GM23338 (cell line): Measurements from ENCODE around the gene LILRA5. TPM values are rescaled to one million over a fixed set of nuclear protein-coding genes. Genes with fewer than 3 reads are reported as not detected.

ENCODE experiments used
- ATAC-seq: fragments of 200-7000 bp; cut with Tn5 transposase; 3 replicates; pipeline ENCODE4 v1.9.1; 2020
- DNase-seq: peaks from one replicate; pipeline ENCODE4 v3.0.0-alpha.2; 2015; ENCODE audit warnings: low spot score
- H2AFZ ChIP-seq: fragments of 200-600 bp; sonication (generic); 2 replicates; pipeline ENCODE4 v1.8.0; 2016; ENCODE audit warnings: antibody characterized with exemption, mild to moderate bottlenecking, moderate library complexity
- H3F3A ChIP-seq: fragments of 200-600 bp; sonication (generic); replicated peaks from 2 replicates; pipeline ENCODE4 v1.8.0; 2017; ENCODE audit warnings: antibody characterized with exemption, mixed run types, low read depth
- H3K27ac ChIP-seq: fragments of 200-600 bp; sonication (generic); 2 replicates; pipeline ENCODE4 v1.6.1; 2016; ENCODE audit warnings: low read depth
- H3K27me3 ChIP-seq: fragments of 200-600 bp; sonication (generic); 2 replicates; pipeline ENCODE4 v1.8.0; 2016; ENCODE audit warnings: mild to moderate bottlenecking, mixed run types, moderate library complexity; ENCODE audit not compliant: insufficient read depth
- H3K36me3 ChIP-seq: fragments of 200-600 bp; sonication (generic); 2 replicates; pipeline ENCODE4 v1.8.0; 2016; ENCODE audit warnings: mild to moderate bottlenecking; ENCODE audit not compliant: insufficient read depth
- H3K4me1 ChIP-seq: fragments of 200-600 bp; sonication (generic); 2 replicates; pipeline ENCODE4 v1.8.0; 2016; ENCODE audit warnings: mild to moderate bottlenecking, moderate library complexity; ENCODE audit not compliant: insufficient read depth
- H3K4me2 ChIP-seq: fragments of 200-600 bp; sonication (generic); 2 replicates; pipeline ENCODE4 v1.7.1; 2017; ENCODE audit warnings: mixed run types
- H3K4me3 ChIP-seq: fragments of 200-600 bp; sonication (generic); 2 replicates; pipeline ENCODE4 v1.6.1; 2016; ENCODE audit warnings: mixed run types
- H3K79me2 ChIP-seq: fragments of 200-600 bp; sonication (generic); replicated peaks from 2 replicates; pipeline ENCODE4 v1.8.0; 2017; ENCODE audit warnings: mild to moderate bottlenecking; ENCODE audit not compliant: insufficient read depth
- H3K9me2 ChIP-seq: fragments of 200-600 bp; sonication (generic); 2 replicates; pipeline ENCODE4 v1.8.0; 2017; ENCODE audit not compliant: insufficient read depth
- H4K20me1 ChIP-seq: fragments of 200-600 bp; sonication (generic); replicated peaks from 2 replicates; pipeline ENCODE4 v1.8.0; 2017; ENCODE audit warnings: mild to moderate bottlenecking; ENCODE audit not compliant: insufficient read depth
- H3K27ac Mint-ChIP-seq: 2 replicates; pipeline ENCODE4 v1.8.0; 2020; ENCODE audit warnings: inconsistent platforms, mild to moderate bottlenecking, moderate library complexity, mixed read lengths
- H3K27me3 Mint-ChIP-seq: 3 replicates; pipeline ENCODE4 v1.8.0; 2022; ENCODE audit warnings: low read depth, mild to moderate bottlenecking, moderate library complexity, mixed read lengths, inconsistent platforms; ENCODE audit not compliant: insufficient read depth, poor library complexity
- H3K36me3 Mint-ChIP-seq: 3 replicates; pipeline ENCODE4 v1.8.0; 2021; ENCODE audit warnings: low read depth, mild to moderate bottlenecking, inconsistent platforms, moderate library complexity, mixed read lengths
- H3K4me1 Mint-ChIP-seq: 3 replicates; pipeline ENCODE4 v1.8.0; 2020; ENCODE audit warnings: mild to moderate bottlenecking, inconsistent platforms, mixed read lengths
- H3K4me3 Mint-ChIP-seq: 3 replicates; pipeline ENCODE4 v1.8.0; 2021; ENCODE audit warnings: moderate library complexity, mild to moderate bottlenecking, inconsistent platforms, mixed read lengths
- H3K9me3 Mint-ChIP-seq: 3 replicates; pipeline ENCODE4 v1.8.0; 2020; ENCODE audit warnings: moderate library complexity, mild to moderate bottlenecking, inconsistent platforms, mixed read lengths
- EZH2 ChIP-seq: fragments of 200-600 bp; sonication (generic); IDR thresholded peaks from one replicate; pipeline ENCODE4 v1.8.0; 2017; ENCODE audit warnings: antibody characterized with exemption, mild to moderate bottlenecking, low read depth; ENCODE audit not compliant: unreplicated experiment
- EZH2phosphoT487 ChIP-seq: fragments of 200-600 bp; sonication (generic); IDR thresholded peaks from one replicate; pipeline ENCODE4 v1.8.1; 2018; ENCODE audit warnings: antibody characterized with exemption; ENCODE audit not compliant: unreplicated experiment
- NANOG ChIP-seq: IDR thresholded peaks from 2 replicates; pipeline ENCODE4 v1.6.1; 2016; ENCODE audit warnings: antibody characterized with exemption, borderline replicate concordance
- STAT1 ChIP-seq: IDR thresholded peaks from one replicate; pipeline ENCODE4 v1.6.1; 2016; ENCODE audit warnings: antibody characterized with exemption; ENCODE audit not compliant: unreplicated experiment
- polyA plus RNA-seq: library from polyadenylated mRNA; unstranded; fragments of >200 nt; fragmentation: Nextera tagmentation; extraction: Ambion mirVana; gene quantifications from 2 replicates; pipeline ENCODE4 v1.2.1, GENCODE V29; 2016
- total RNA-seq: library from RNA; depleted of rRNA; stranded (reverse); fragments of >200 nt; shearing (Covaris generic); gene quantifications from 2 replicates; pipeline ENCODE4 v1.2.3, GENCODE V29; 2014
- TF ChIP-seq, protein P1 (sequence below): IDR thresholded peaks from one replicate; pipeline ENCODE4 v1.6.1; 2018; ENCODE audit warnings: antibody characterized with exemption; ENCODE audit not compliant: unreplicated experiment
- TF ChIP-seq, protein P2 (sequence below): fragments of 250-450 bp; sonication (Bioruptor Pico); IDR thresholded peaks from 2 replicates; pipeline ENCODE4 v1.5.0; 2020; ENCODE audit warnings: mild to moderate bottlenecking, moderate library complexity
- TF ChIP-seq, protein P3 (sequence below), 2 experiments: fragments of 200-600 bp in 1 of 2; sonication (generic) in 1 of 2; conservative IDR thresholded peaks; 2 replicates each; pipeline versions ENCODE4 v1.5.1 to v1.6.1; 2016 to 2017; ENCODE audit warnings: antibody characterized with exemption in 2 of 2, low read depth in 2 of 2, mild to moderate bottlenecking in 2 of 2, moderate library complexity in 1 of 2

Gene LILRA5
- total and polyA plus RNA-seq, 2 experiments from 2014 or later = not detected

DNA sequence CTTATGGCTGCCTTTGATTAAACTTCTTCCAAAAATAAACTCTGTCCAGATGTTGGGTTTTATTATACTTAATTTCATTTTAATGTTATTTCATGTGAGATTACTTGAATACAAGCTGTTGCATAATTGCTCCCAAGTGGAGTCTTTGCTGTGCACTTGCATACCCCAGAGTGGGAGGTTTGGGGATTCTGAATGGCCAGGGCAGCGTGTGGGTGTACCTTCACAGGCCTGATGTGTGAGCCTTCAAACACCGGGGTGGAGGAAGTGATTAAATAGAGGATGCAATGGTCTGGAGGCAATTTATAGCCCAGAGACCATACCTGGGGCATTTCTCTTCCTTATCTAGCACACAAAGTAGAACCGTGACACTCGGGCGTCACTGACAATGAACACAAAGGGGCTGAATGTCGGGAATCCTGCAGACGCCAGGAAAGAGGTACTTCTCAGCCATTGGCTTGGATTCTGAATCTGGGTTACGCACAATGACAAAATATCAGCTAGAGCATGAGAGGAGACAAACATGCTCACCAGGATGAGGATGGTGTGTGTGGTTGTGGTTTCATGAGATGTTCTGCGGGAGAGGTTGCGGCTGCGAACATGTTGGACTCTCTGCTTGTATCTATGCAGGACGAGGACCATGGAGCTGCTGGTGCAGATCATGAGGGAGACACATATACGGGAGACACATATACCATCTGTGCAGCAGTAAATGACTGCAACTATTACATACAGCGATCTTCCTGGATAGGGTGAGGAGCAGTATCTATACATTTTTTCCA is 7.1 kb upstream of the LILRA5 start (continued):
- TF ChIP-seq, protein P1, sequence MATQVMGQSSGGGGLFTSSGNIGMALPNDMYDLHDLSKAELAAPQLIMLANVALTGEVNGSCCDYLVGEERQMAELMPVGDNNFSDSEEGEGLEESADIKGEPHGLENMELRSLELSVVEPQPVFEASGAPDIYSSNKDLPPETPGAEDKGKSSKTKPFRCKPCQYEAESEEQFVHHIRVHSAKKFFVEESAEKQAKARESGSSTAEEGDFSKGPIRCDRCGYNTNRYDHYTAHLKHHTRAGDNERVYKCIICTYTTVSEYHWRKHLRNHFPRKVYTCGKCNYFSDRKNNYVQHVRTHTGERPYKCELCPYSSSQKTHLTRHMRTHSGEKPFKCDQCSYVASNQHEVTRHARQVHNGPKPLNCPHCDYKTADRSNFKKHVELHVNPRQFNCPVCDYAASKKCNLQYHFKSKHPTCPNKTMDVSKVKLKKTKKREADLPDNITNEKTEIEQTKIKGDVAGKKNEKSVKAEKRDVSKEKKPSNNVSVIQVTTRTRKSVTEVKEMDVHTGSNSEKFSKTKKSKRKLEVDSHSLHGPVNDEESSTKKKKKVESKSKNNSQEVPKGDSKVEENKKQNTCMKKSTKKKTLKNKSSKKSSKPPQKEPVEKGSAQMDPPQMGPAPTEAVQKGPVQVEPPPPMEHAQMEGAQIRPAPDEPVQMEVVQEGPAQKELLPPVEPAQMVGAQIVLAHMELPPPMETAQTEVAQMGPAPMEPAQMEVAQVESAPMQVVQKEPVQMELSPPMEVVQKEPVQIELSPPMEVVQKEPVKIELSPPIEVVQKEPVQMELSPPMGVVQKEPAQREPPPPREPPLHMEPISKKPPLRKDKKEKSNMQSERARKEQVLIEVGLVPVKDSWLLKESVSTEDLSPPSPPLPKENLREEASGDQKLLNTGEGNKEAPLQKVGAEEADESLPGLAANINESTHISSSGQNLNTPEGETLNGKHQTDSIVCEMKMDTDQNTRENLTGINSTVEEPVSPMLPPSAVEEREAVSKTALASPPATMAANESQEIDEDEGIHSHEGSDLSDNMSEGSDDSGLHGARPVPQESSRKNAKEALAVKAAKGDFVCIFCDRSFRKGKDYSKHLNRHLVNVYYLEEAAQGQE = no peak

DNA sequence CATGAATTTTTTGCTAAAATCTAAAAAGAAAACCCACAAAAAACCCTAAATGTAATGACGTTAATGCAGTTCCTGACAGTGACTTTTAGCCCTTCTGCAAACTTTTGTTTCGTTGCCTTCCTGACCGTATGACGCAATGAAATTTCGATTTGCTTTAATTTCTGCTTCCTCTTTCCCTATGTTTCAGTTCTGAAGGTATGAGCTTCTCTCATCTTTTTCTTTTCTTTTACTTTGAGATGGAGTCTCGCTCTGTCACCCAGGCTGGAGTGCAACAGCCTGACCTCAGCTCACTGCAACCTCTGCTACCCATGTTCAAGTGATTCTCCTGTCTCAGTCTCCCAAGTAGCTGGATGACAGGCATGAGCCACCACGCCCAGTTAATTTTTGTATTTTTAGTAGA is 6.1 kb upstream of the LILRA5 start:
- Mint-ChIP-seq H3K36me3 (peaks cover 14% of the 10 kb centered on the region), H3K4me1 (peaks cover 10% of the 10 kb centered on the region; the same call in 2 of the 3 replicates), H3K4me3 (no peak overlapping the region), H3K27me3 (peaks cover 14% of the 10 kb centered on the region), H3K9me3 (peaks cover 28% of the 10 kb centered on the region), H3K27ac (no peak overlapping the region)
- no peak overlapping the region for H3K27ac ChIP-seq
- no peak overlapping the region for H3K4me2 ChIP-seq
- H3K4me1 ChIP-seq = peaks cover 12% of the 10 kb centered on the region
- no peaks in the 10 kb centered on the region for H3F3A ChIP-seq
- H3K27me3 ChIP-seq = no peaks in the 10 kb centered on the region
- H3K36me3 ChIP-seq = no peaks in the 10 kb centered on the region; the same call in none of the 2 replicates
- DNase-seq = no peak
- H3K79me2 ChIP-seq = no peaks in the 10 kb centered on the region
- ATAC-seq = no peak
- no peak overlapping the region for H2AFZ ChIP-seq
- TF ChIP-seq, protein P2, sequence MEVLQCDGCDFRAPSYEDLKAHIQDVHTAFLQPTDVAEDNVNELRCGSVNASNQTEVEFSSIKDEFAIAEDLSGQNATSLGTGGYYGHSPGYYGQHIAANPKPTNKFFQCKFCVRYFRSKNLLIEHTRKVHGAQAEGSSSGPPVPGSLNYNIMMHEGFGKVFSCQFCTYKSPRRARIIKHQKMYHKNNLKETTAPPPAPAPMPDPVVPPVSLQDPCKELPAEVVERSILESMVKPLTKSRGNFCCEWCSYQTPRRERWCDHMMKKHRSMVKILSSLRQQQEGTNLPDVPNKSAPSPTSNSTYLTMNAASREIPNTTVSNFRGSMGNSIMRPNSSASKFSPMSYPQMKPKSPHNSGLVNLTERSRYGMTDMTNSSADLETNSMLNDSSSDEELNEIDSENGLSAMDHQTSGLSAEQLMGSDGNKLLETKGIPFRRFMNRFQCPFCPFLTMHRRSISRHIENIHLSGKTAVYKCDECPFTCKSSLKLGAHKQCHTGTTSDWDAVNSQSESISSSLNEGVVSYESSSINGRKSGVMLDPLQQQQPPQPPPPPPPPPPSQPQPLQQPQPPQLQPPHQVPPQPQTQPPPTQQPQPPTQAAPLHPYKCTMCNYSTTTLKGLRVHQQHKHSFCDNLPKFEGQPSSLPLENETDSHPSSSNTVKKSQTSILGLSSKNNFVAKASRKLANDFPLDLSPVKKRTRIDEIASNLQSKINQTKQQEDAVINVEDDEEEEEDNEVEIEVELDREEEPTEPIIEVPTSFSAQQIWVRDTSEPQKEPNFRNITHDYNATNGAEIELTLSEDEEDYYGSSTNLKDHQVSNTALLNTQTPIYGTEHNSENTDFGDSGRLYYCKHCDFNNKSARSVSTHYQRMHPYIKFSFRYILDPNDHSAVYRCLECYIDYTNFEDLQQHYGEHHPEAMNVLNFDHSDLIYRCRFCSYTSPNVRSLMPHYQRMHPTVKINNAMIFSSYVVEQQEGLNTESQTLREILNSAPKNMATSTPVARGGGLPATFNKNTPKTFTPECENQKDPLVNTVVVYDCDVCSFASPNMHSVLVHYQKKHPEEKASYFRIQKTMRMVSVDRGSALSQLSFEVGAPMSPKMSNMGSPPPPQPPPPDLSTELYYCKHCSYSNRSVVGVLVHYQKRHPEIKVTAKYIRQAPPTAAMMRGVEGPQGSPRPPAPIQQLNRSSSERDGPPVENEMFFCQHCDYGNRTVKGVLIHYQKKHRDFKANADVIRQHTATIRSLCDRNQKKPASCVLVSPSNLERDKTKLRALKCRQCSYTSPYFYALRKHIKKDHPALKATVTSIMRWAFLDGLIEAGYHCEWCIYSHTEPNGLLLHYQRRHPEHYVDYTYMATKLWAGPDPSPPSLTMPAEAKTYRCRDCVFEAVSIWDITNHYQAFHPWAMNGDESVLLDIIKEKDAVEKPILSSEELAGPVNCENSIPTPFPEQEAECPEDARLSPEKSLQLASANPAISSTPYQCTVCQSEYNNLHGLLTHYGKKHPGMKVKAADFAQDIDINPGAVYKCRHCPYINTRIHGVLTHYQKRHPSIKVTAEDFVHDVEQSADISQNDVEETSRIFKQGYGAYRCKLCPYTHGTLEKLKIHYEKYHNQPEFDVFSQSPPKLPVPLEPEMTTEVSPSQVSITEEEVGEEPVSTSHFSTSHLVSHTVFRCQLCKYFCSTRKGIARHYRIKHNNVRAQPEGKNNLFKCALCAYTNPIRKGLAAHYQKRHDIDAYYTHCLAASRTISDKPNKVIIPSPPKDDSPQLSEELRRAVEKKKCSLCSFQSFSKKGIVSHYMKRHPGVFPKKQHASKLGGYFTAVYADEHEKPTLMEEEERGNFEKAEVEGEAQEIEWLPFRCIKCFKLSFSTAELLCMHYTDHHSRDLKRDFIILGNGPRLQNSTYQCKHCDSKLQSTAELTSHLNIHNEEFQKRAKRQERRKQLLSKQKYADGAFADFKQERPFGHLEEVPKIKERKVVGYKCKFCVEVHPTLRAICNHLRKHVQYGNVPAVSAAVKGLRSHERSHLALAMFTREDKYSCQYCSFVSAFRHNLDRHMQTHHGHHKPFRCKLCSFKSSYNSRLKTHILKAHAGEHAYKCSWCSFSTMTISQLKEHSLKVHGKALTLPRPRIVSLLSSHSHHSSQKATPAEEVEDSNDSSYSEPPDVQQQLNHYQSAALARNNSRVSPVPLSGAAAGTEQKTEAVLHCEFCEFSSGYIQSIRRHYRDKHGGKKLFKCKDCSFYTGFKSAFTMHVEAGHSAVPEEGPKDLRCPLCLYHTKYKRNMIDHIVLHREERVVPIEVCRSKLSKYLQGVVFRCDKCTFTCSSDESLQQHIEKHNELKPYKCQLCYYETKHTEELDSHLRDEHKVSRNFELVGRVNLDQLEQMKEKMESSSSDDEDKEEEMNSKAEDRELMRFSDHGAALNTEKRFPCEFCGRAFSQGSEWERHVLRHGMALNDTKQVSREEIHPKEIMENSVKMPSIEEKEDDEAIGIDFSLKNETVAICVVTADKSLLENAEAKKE (CRISPR knock-in tag) = no peak
- TF ChIP-seq STAT1 (no peak), NANOG (no peak), EZH2phosphoT487 (no peak), EZH2 (no peak)
- TF ChIP-seq, protein P3, sequence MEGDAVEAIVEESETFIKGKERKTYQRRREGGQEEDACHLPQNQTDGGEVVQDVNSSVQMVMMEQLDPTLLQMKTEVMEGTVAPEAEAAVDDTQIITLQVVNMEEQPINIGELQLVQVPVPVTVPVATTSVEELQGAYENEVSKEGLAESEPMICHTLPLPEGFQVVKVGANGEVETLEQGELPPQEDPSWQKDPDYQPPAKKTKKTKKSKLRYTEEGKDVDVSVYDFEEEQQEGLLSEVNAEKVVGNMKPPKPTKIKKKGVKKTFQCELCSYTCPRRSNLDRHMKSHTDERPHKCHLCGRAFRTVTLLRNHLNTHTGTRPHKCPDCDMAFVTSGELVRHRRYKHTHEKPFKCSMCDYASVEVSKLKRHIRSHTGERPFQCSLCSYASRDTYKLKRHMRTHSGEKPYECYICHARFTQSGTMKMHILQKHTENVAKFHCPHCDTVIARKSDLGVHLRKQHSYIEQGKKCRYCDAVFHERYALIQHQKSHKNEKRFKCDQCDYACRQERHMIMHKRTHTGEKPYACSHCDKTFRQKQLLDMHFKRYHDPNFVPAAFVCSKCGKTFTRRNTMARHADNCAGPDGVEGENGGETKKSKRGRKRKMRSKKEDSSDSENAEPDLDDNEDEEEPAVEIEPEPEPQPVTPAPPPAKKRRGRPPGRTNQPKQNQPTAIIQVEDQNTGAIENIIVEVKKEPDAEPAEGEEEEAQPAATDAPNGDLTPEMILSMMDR (conservative IDR thresholded peaks at IDR 0.05; ENCODE audit: low read depth in 2 of 2) = no peak
- TF ChIP-seq, protein P1 = no peak
- H3K4me3 ChIP-seq = no peak overlapping the region
- no peaks in the 10 kb centered on the region for H3K9me2 ChIP-seq
- H4K20me1 ChIP-seq = no peaks in the 10 kb centered on the region
